PFSK-1 (cell line): Measurements from ENCODE around the gene NALCN.

Experiments used
- FOXP2 ChIP-seq: optimal IDR thresholded peaks from 2 replicates; pipeline ENCODE3; 2011; ENCODE audit warnings: borderline replicate concordance, control low read depth, inconsistent platforms; ENCODE audit not compliant: insufficient read depth; ENCODE audit errors: extremely low read length, extremely low read depth
- POLR2AphosphoS5 ChIP-seq: IDR thresholded peaks from 2 replicates; pipeline ENCODE4 v1.6.1; 2012; ENCODE audit warnings: low read depth, mild to moderate bottlenecking, control low read depth, low read length, moderate library complexity
- SIN3A ChIP-seq: IDR thresholded peaks from 2 replicates; pipeline ENCODE4 v1.6.1; 2012; ENCODE audit warnings: mild to moderate bottlenecking, low read length, moderate library complexity, borderline replicate concordance; ENCODE audit not compliant: insufficient read depth
- TAF1 ChIP-seq: IDR thresholded peaks from 2 replicates; pipeline ENCODE4 v1.6.1; 2012; ENCODE audit warnings: low read length, control low read depth, borderline replicate concordance; ENCODE audit not compliant: insufficient read depth
- TF ChIP-seq, protein P1 (sequence below), 2 experiments: IDR thresholded peaks; 2 replicates each; pipeline versions ENCODE4 v1.6.1 to v1.8.0; 2011 to 2012; ENCODE audit warnings: low read depth in 2 of 2, low read length in 2 of 2, control low read depth in 1 of 2, inconsistent platforms in 1 of 2, mild to moderate bottlenecking in 1 of 2, moderate library complexity in 1 of 2; ENCODE audit not compliant: insufficient read depth in 1 of 2

The NALCN gene

GRCh38 chr13:101231751-101232428 is 184.4 kb downstream of the NALCN start:
- TF ChIP-seq, protein P1, sequence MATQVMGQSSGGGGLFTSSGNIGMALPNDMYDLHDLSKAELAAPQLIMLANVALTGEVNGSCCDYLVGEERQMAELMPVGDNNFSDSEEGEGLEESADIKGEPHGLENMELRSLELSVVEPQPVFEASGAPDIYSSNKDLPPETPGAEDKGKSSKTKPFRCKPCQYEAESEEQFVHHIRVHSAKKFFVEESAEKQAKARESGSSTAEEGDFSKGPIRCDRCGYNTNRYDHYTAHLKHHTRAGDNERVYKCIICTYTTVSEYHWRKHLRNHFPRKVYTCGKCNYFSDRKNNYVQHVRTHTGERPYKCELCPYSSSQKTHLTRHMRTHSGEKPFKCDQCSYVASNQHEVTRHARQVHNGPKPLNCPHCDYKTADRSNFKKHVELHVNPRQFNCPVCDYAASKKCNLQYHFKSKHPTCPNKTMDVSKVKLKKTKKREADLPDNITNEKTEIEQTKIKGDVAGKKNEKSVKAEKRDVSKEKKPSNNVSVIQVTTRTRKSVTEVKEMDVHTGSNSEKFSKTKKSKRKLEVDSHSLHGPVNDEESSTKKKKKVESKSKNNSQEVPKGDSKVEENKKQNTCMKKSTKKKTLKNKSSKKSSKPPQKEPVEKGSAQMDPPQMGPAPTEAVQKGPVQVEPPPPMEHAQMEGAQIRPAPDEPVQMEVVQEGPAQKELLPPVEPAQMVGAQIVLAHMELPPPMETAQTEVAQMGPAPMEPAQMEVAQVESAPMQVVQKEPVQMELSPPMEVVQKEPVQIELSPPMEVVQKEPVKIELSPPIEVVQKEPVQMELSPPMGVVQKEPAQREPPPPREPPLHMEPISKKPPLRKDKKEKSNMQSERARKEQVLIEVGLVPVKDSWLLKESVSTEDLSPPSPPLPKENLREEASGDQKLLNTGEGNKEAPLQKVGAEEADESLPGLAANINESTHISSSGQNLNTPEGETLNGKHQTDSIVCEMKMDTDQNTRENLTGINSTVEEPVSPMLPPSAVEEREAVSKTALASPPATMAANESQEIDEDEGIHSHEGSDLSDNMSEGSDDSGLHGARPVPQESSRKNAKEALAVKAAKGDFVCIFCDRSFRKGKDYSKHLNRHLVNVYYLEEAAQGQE (IDR thresholded peaks at IDR 0.05; ENCODE audit: insufficient read depth in 1 of 2, low read depth in 2 of 2, low read length in 2 of 2): no peak
- no peak for TF ChIP-seq TAF1
- no peak for TF ChIP-seq POLR2AphosphoS5
- no peak for TF ChIP-seq SIN3A
- no peak for TF ChIP-seq FOXP2

- no peak for TF ChIP-seq SIN3A
- no peak for TF ChIP-seq POLR2AphosphoS5
- TF ChIP-seq, protein P1 (IDR thresholded peaks at IDR 0.05; ENCODE audit: insufficient read depth in 1 of 2, low read depth in 2 of 2, low read length in 2 of 2): no peak
- TF ChIP-seq FOXP2: no peak
- TF ChIP-seq TAF1: no peak
These were observed 185.9 kb downstream of the NALCN start for GRCh38 chr13:101230271-101230890.

- TF ChIP-seq SIN3A: no peak
- TF ChIP-seq TAF1: no peak
- TF ChIP-seq FOXP2: no peak
- no peak for TF ChIP-seq POLR2AphosphoS5
These were observed 196.6 kb downstream of the NALCN start for GRCh38 chr13:101219609-101220265.

DNA sequence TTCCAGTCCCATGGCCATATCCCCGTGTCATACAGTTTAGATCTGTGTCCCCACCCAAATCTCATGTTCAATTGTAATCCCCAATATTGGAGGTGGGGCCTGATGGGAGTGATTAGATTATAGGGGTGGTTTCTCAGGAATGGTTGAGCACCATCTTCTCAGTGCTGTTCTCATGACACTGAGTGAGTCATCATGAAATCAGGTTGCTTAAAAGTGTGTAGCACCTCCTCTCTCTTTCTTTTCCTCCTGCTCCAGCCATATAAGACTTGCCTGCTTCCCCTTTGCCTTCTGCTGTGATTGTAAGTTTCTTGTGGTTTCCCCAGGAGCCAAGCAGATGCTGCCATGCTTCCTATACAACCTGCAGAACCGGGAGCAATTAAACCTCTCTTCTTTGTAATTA is 197.8 kb downstream of the NALCN start:
- TF ChIP-seq TAF1 (no peak), POLR2AphosphoS5 (no peak), SIN3A (no peak), FOXP2 (no peak)
- TF ChIP-seq, protein P1 (IDR thresholded peaks at IDR 0.05; ENCODE audit: insufficient read depth in 1 of 2, low read depth in 2 of 2, low read length in 2 of 2): no peak

- TF ChIP-seq FOXP2 (no peak), TAF1 (no peak)
- TF ChIP-seq, protein P1 (IDR thresholded peaks at IDR 0.05; ENCODE audit: insufficient read depth in 1 of 2, low read depth in 2 of 2, low read length in 2 of 2): no peak
These were observed 199.2 kb downstream of the NALCN start for GRCh38 chr13:101217086-101217485.
